ENCODE results near the gene RABAC1.
A peak's percentile ranks its signal among the peaks of the same experiment; 100 is the strongest.
"Not testable (repeated sequence)": the region's sequence is repeated elsewhere in the genome, so short reads cannot be mapped to it uniquely, and the experiment has no call there.

The RABAC1 gene

GRCh38 chr19:41944336-41944735 is 14.8 kb downstream of the RABAC1 start:
- DNase-seq, result no peak

DNA sequence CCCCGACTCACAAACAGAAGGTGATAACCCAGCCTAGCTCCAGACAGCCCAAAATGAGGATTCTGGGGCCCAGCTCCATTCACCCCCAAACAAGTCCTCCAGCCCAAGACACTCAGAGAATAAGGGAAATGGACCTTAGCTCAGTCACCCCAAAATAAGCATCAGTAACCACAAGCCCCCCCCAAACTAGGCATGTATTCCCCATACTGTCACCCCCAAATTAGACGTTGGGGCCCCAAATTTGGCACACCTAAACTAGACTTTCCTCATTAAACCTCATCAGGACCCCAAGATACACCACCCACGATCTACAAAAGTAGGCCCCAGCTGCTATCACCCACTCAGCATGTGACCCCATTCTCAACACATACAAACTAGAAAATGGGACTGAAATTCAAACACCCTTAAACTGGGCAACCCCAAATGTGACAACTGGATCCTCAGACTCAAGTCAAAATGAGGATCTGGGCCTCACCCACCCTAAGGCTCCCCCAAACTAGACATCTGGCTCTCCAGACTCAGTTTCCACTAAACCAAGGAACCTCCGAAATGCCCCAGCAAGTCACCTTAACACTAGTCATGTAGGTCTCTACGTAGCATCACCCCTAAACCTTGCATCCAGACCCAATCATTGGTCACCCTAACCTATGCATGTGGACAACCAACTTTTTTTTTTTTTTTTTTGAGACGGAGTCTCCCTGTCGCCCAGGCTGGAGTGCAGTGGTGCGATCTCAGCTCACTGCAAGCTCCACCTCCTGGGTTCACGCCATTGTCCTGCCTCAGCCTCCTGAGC is 17.5 kb downstream of the RABAC1 start:
- no peak for DNase-seq

GRCh38 chr19:41940731-41941409 is 18.3 kb downstream of the RABAC1 start:
- no peak for DNase-seq

GRCh38 chr19:41939861-41940730 is 19.0 kb downstream of the RABAC1 start:
- DNase-seq, result peak in 3 of 6 experiments; percentile 14 to 35 (median 27)

- DNase-seq, result not testable (repeated sequence)
Measured at GRCh38 chr19:41939209-41939608, 19.9 kb downstream of the RABAC1 start.

DNA sequence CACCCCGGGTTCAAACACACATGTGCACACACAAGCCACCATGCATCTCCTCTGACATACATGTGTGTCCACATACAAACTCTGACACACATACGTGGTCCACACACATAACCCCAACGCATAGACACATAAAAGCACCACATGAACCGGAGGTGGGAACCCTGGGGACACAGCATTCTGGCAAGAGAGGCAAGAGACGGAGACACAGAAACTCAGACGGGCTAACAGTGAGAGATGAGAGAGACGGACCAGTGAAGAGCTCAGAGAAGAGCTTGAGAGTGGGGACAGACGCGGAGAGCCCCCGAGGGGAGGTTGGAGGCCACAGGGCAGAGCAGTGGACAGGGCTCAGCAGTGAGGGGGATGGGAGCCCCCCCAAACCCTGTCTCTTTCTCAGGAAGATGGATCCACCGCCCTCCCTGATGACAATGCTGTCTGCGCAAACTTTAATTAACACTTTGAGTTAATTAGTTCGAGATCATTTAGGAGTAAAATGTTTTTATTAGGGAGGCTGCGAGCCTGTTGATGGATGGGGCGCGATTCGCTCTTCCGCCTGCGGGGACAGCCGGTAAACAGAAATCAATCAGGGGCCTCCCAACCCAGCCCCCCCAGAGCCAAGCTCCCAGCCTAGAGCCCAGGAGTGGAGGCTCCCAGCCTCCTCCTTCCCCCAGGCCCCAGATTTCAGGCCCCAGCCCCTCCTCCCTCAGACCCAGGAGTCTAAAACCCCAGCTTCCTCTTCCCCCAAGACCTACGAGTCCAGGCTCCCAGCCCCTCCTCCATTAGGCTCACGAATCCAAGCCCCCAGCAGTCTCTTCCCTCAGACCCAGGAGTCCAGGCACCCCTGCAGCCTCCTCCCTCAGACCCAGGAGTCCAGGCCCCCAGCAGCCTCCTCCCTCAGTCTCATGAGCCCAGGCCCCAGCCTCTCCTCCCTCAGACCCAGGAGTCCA is 21.3 kb downstream of the RABAC1 start:
- no peak for DNase-seq

- no peak for DNase-seq
Measured at GRCh38 chr19:41936961-41937360, 22.2 kb downstream of the RABAC1 start.

- no peak for DNase-seq
Measured at GRCh38 chr19:41936416-41936850, 22.7 kb downstream of the RABAC1 start.

- no peak for DNase-seq
Measured at GRCh38 chr19:41935760-41936415, 23.2 kb downstream of the RABAC1 start.

- DNase-seq, result peak; percentile 42 to 76 (median 71)
Measured at GRCh38 chr19:41934849-41935374, 24.2 kb downstream of the RABAC1 start.

GRCh38 chr19:41933693-41934426 is 25.3 kb downstream of the RABAC1 start:
- DNase-seq, result no peak

DNA sequence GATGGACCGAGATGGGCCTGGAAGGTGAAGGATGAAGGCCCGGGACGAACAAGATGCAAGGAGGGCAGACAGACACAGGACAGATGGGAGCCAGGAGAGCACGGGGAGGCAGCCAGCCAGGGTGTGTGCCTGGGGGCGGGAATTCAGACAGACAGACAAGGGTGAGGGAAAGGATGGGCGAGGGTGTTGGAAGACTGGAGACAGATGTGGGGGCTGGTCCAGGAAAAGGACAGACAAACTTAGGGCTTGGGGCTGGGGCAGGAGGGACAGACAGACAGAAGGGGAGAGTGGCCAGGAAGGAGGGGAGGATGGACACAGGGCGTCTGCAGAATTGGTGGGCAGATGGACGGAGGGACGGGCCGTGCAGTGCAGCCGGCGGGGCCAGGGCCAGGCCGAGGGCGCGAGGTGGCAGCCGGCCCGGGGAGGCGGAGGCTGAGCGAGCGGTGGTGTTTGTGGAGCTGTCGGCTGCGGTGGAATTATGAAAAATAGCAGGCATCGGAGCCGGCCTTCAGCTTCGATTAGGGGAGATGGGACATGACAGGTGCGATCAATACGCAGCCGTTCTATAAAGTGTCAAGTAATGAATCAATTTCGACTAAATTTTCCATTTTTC is 26.3 kb downstream of the RABAC1 start:
- DNase-seq, result no peak

DNA sequence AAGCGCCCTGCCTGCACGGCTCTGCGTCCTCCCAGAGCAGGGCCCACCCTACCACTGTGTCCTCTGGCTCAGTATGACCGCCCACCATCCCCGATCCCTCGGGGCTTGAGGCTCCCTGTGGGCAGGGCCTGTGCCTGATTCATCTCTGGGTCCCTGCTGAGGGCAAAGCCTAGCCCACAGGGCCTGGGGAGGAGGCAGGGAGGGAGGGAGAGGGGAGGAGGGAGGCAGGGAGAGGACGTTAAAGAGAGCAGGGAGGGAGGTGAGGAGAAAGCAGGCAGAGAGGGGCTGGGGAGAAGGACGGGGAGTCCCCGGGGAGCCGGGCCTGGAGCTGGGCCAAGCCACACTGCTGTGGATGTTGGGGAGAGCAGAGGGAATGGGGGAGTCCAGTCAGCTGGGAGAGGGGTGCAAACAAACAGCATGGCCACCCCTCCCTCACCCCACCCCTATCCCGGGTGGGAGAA is 26.8 kb downstream of the RABAC1 start:
- no peak for DNase-seq

DNA sequence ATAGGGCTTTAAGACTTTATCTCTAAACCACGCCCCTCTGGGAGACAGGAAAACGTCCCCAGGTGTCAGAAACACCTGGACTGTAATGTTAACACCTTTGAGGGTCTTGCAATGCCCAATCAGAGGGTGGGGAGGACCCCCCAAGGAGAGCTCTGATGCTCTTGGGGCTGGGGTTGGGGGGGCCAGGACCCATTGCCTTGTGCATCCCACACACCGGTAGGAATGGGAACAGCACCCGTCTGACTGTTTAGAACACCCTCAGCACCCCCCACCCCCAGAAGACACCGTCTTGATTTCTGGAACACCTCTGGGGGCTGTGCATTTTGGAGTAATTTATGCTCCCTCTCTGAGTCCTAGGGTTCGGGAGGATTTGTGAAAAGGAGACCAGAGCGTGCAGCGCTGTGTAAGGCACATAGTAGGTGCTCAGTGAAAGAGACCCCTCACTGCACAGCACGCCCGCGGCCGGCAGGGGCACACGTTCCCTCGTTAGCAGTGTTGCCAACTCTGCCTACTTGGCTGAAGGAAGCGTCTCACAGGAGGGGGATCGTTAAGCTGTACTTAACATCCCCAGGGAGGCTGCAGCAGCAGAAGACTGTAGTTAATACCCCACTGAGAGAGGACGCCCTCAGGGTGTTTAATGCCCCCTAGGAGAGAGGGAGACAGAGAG is 28.1 kb downstream of the RABAC1 start:
- DNase-seq, result no peak

- DNase-seq, result no peak
Measured at GRCh38 chr19:41930322-41930722, 28.8 kb downstream of the RABAC1 start.

DNA sequence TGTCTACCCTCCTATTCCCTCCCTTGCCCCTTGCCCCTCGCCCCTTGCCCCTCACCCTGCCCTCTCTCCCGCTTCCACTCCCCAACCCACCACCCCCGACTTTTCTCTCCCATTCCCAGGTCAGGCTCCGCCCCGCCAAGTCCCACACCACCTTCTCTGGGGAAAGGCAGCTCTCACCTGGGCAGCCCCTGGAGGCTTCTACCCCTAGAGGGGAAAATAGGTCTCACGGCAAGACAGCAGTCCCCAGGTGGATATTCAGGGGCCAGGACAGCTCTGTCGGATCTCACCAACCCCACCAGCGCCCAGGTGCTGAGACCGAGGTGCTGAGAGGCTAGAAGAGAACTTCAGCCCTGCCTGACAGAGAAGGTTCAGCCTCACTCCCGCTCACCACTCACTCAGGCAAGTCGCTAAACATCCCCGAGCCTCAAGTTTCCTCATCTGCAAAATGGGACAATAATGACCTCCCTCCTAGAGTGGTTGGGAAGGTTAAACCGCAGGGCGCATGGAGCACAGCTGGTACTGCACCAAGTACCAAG is 29.5 kb downstream of the RABAC1 start:
- DNase-seq, result no peak

DNA sequence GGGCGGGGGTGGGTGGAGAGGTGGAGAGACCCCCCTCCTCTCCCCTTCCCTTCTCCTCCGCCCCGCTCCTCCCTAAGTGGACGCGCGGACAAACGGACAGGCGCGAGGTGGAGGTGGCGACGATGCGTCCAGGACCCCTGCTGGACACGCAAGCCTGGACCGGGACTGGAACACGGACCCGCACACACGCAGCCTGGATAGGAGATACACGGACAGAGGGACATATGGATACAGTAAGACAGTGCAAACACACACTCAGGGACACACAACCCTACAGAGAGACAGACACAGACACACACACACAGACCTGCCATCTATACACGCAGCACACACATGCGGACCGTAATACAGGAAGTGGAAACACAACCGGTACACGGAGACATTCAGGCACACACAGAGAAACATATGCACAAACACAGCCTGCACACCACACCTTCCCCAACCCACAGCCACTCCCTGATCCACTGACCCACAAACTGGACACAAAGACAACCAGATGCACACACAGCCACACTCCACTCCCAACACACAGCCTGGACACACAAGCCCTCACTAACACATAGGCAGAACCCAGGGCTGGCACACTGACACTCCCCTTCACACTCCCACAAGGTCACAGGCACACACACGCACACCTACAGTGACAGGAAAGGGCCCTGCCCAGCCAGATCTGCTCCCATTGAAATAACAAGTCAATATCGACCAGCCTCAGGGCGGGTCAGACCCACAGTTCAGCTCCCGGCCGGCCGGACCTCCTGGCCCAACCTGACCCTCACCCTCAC is 30.2 kb downstream of the RABAC1 start:
- DNase-seq, result peak in 4 of 6 experiments; percentile 16 to 61 (median 44)

DNA sequence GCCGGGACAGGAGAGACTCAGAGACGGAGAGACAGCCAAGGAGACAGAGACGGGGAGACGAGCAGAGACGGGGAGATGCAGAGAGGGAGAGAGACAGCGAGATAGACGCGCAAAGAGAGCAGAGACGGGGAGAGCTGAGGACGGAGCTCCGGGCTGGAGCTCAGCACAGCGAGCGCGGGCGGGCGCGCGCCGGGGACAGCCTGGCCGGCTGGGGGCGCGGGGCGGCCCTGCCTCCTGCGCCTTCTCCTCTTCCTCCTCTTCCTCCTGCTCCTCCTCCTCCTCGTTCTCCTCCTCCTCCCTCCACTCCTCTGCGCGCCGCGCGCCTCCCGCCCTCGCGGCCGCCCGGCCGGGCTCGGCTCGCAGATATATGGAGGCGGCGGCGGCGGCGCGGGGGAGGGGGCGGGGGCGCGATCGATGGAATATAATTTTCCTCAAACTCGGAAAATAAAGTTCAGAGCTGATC is 30.9 kb downstream of the RABAC1 start, which contains the start of gene ERFL:
Gene ERFL, minus strand, starts transcription at position 229 of the 463 bp plus-strand sequence. CDS start 15,530 bp downstream, outside the sequence.
- peak in 4 of 6 experiments; percentile 35 to 49 (median 40) for DNase-seq
